A673 (cell line): Measurements from ENCODE around the gene NAT9. TPM values are rescaled to one million over a fixed set of nuclear protein-coding genes. Genes with fewer than 3 reads are reported as not detected.

Experiments
- BruUV-seq: library from RNA; stranded (reverse); fragments of 400-500 nt; replicated peaks from 2 replicates; lab custom pipeline; 2021; lab: Mats Ljungman, UMichigan
- CTCF ChIA-PET: fragments of 300-600 bp; sonication (Branson Sonifier 250); formaldehyde crosslinking; loops from one replicate; lab custom pipeline; 2022; ENCODE audit warnings: antibody characterized with exemption; lab: Charles Lee
- POLR2A ChIA-PET: fragments of 300-600 bp; sonication (Branson Sonifier 250); formaldehyde crosslinking; loops from one replicate; lab custom pipeline; 2022; ENCODE audit warnings: antibody characterized with exemption; ENCODE audit not compliant: low non-redundant PET; lab: Charles Lee
- DNase-seq: peaks from one replicate; pipeline ENCODE4 v3.0.0-alpha.2; 2015; ENCODE audit warnings: low spot score
- H3K27ac ChIP-seq: fragments of 200-600 bp; sonication (generic); 2 replicates; pipeline ENCODE4 v1.5.1; 2016; ENCODE audit warnings: mixed run types, low read depth, mild to moderate bottlenecking, mixed read lengths, antibody characterized with exemption, low read length; ENCODE audit not compliant: poor library complexity, severe bottlenecking
- H3K27me3 ChIP-seq: fragments of 200-600 bp; sonication (generic); replicated peaks from 2 replicates; pipeline ENCODE4 v1.6.1; 2017; ENCODE audit warnings: mixed run types, low read depth, mild to moderate bottlenecking, mixed read lengths, antibody characterized with exemption, low read length; ENCODE audit not compliant: insufficient read depth, poor library complexity
- H3K36me3 ChIP-seq: fragments of 200-600 bp; sonication (generic); 2 replicates; pipeline ENCODE4 v1.6.1; 2016; ENCODE audit warnings: mixed run types, mild to moderate bottlenecking, mixed read lengths, antibody characterized with exemption, low read length; ENCODE audit not compliant: insufficient read depth, poor library complexity, severe bottlenecking
- H3K4me1 ChIP-seq: fragments of 200-600 bp; sonication (generic); 2 replicates; pipeline ENCODE4 v1.6.1; 2017; ENCODE audit warnings: mixed run types, mild to moderate bottlenecking, mixed read lengths, antibody characterized with exemption, low read length; ENCODE audit not compliant: insufficient read depth, poor library complexity, severe bottlenecking
- H3K4me3 ChIP-seq: fragments of 200-600 bp; sonication (generic); 2 replicates; pipeline ENCODE4 v1.5.1; 2016; ENCODE audit warnings: low read depth, mixed run types, mild to moderate bottlenecking, mixed read lengths, low read length; ENCODE audit not compliant: poor library complexity, severe bottlenecking
- H3K9me3 ChIP-seq: fragments of 200-600 bp; sonication (generic); 2 replicates; pipeline ENCODE4 v1.6.1; 2016; ENCODE audit warnings: mixed run types, low read depth, mild to moderate bottlenecking, mixed read lengths, antibody characterized with exemption, low read length; ENCODE audit not compliant: poor library complexity, severe bottlenecking
- CTCF ChIP-seq: fragments of 300-800, 200-600 bp; sonication (generic); conservative IDR thresholded peaks from 2 replicates; pipeline ENCODE4 v1.5.1; 2017; ENCODE audit warnings: low read depth, mild to moderate bottlenecking, antibody characterized with exemption, low read length, moderate library complexity, mixed read lengths
- EZH2 ChIP-seq: fragments of 200-600 bp; sonication (generic); IDR thresholded peaks from 2 replicates; pipeline ENCODE4 v1.6.1; 2017; ENCODE audit warnings: borderline replicate concordance, low read depth, mild to moderate bottlenecking, mixed read lengths, antibody characterized with exemption, low read length; ENCODE audit not compliant: poor library complexity, severe bottlenecking
- intact Hi-C: fragments of 100-400 bp; cut with micrococcal nuclease; formaldehyde crosslinking; loops from one replicate; pipeline ENCODE4 v1.10.0; 2022; ENCODE audit not compliant: unreplicated experiment
- total RNA-seq: library from RNA; stranded (reverse); gene quantifications from 2 replicates; pipeline ENCODE4 v1.2.3, GENCODE V29; 2021

Gene NAT9
- total RNA-seq, 1 experiment from 2014 or later, result 60.6 TPM

DNA sequence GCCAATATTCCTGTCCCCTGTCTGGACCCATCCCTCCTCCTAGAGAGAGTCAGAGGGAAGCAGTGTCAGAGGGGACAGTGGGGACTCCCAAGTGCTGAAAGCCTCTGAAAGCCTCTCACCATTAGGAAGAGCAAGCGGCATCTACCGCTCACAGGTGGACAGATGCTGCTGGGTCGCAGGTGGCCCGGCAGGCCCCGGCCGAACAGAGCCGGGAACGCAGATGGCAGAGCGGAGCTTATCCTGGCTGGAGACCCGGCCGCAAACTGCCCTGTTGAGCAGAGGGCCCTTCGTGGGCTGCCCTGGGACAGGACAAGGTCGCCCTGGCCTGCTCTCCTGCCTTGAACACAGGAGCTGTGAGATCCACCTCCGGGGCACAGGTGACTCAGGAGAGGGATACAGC lies 23.0 kb upstream of the NAT9 start:
- H3K9me3 ChIP-seq, result no peaks in the 10 kb centered on the region
- no peak for TF ChIP-seq EZH2
- TF ChIP-seq CTCF, result no peak
- H3K36me3 ChIP-seq, result peaks cover 21% of the 10 kb centered on the region
- intact Hi-C loops, result no loop called here
- H3K27me3 ChIP-seq, result no peaks in the 10 kb centered on the region
- no peak overlapping the region for H3K27ac ChIP-seq
- H3K4me1 ChIP-seq, result no peaks in the 10 kb centered on the region
- ChIA-PET POLR2A (no interaction called here), CTCF (no interaction called here)
- no peak overlapping the region for H3K4me3 ChIP-seq
- no TSS peak for BruUV-seq
- no peak for DNase-seq

GRCh38 chr17:74798239-74798707 lies 22.1 kb upstream of the NAT9 start:
- intact Hi-C loops, result no loop called here
- Histone ChIP-seq H3K4me1 (no peaks in the 10 kb centered on the region), H3K27me3 (no peaks in the 10 kb centered on the region), H3K9me3 (no peaks in the 10 kb centered on the region), H3K27ac (peak overlapping the region; percentile 23), H3K36me3 (peaks cover 24% of the 10 kb centered on the region), H3K4me3 (no peak overlapping the region)
- BruUV-seq, result no TSS peak
- CTCF ChIA-PET, result no interaction called here
- peak; percentile 26 for DNase-seq
- POLR2A ChIA-PET, result no interaction called here
- TF ChIP-seq CTCF, result no peak
- TF ChIP-seq EZH2, result no peak

GRCh38 chr17:74797824-74798223 lies 21.7 kb upstream of the NAT9 start:
- BruUV-seq, result no TSS peak
- no peak for DNase-seq
- H3K4me3 ChIP-seq, result no peak overlapping the region
- no peak for TF ChIP-seq CTCF
- TF ChIP-seq EZH2, result no peak
- POLR2A ChIA-PET, result no interaction called here
- H3K27ac ChIP-seq, result no peak overlapping the region
- H3K4me1 ChIP-seq, result no peaks in the 10 kb centered on the region
- H3K36me3 ChIP-seq, result peaks cover 29% of the 10 kb centered on the region
- H3K9me3 ChIP-seq, result no peaks in the 10 kb centered on the region
- intact Hi-C loops, result no loop called here
- H3K27me3 ChIP-seq, result no peaks in the 10 kb centered on the region
- CTCF ChIA-PET, result no interaction called here
